Measurements from ENCODE around the gene ADGRL4. TPM values are rescaled to one million over a fixed set of nuclear protein-coding genes. Genes with fewer than 3 reads are reported as not detected.
"Not testable (repeated sequence)": the region's sequence is repeated elsewhere in the genome, so short reads cannot be mapped to it uniquely, and the experiment has no call there.

Gene ADGRL4
- total RNA-seq, 4 donors from 2014 or later = 13.4 to 31.9 (median 14.0) TPM

DNA sequence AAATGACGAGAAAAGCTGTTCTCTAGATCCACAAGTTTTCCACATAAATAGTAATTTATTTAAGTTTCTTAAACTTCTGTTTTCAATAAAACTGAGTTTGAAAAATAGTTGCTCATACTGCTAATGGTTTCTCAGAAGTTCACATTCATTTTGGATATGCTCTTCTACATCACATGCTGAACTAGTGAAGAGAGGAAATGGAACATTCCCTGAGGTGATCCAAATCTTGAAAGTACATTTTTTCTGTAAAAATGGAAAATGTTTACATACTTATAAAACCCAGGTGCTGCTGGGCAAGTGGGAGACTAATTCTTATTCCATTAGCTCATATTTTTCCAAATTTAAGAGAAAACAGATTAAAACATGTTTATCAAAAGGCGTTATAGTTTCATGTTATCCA, 111.7 kb downstream of the ADGRL4 start:
- Histone ChIP-seq H3K4me3 (no peak overlapping the region), H3K27ac (no peak overlapping the region), H3K4me1 (no peaks in the 10 kb centered on the region), H3K9me3 (no peaks in the 10 kb centered on the region), H3K27me3 (no peaks in the 10 kb centered on the region), H3K36me3 (no peaks in the 10 kb centered on the region)
- in situ Hi-C loops (cut with MboI; ENCODE audit: low sequenced_read_pairs in 4 of 4) (no loop called here), intact Hi-C loops (cut with DNase I; ENCODE audit: low total_unique reads) (no loop called here)
- TF ChIP-seq, protein P1, sequence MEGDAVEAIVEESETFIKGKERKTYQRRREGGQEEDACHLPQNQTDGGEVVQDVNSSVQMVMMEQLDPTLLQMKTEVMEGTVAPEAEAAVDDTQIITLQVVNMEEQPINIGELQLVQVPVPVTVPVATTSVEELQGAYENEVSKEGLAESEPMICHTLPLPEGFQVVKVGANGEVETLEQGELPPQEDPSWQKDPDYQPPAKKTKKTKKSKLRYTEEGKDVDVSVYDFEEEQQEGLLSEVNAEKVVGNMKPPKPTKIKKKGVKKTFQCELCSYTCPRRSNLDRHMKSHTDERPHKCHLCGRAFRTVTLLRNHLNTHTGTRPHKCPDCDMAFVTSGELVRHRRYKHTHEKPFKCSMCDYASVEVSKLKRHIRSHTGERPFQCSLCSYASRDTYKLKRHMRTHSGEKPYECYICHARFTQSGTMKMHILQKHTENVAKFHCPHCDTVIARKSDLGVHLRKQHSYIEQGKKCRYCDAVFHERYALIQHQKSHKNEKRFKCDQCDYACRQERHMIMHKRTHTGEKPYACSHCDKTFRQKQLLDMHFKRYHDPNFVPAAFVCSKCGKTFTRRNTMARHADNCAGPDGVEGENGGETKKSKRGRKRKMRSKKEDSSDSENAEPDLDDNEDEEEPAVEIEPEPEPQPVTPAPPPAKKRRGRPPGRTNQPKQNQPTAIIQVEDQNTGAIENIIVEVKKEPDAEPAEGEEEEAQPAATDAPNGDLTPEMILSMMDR (IDR thresholded peaks at IDR 0.05 in 4 of 5, conservative IDR thresholded peaks at IDR 0.05 in 1 of 5) = no peak
- no peak for TF ChIP-seq POLR2A (IDR thresholded peaks at IDR 0.05)
- ATAC-seq (no peak), DNase-seq (no peak)

DNA sequence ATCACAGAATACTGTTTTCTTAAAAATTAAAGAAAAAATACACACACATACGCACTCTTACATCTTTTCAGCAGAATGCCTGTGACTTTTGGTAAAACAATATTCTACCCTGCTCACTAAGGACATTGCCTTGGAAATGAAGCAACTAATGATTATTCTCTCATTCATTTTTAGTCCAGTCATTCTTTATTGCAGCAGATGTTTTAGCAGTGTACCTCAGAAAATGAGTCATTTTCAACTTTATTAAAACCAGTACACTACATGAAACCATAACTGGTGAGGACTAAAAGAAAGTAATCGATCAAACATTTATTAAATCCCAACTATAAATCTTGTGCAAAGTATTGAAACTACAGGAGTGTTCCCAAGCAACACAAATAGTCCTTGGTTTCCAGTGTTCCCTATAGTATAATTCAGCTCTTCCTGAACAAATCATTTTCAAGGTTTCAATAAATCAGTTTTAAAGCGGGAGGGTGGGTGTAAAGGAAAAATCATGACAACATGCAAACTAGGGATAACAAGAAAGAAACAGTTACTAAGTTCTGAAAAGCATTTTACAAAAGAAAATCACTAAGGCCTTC, 114.2 kb downstream of the ADGRL4 start:
- in situ Hi-C loops (cut with MboI; ENCODE audit: low sequenced_read_pairs in 4 of 4) (no loop called here), intact Hi-C loops (cut with DNase I; ENCODE audit: low total_unique reads) (no loop called here)
- Histone ChIP-seq H3K9me3 (no peaks in the 10 kb centered on the region), H3K27ac (no peak overlapping the region), H3K27me3 (no peaks in the 10 kb centered on the region), H3K4me1 (no peaks in the 10 kb centered on the region), H3K36me3 (no peaks in the 10 kb centered on the region), H3K4me3 (no peak overlapping the region)
- no peak for ATAC-seq
- TF ChIP-seq POLR2A (IDR thresholded peaks at IDR 0.05) = no peak
- TF ChIP-seq, protein P1 (IDR thresholded peaks at IDR 0.05 in 4 of 5, conservative IDR thresholded peaks at IDR 0.05 in 1 of 5) = no peak
- DNase-seq = no peak

DNA sequence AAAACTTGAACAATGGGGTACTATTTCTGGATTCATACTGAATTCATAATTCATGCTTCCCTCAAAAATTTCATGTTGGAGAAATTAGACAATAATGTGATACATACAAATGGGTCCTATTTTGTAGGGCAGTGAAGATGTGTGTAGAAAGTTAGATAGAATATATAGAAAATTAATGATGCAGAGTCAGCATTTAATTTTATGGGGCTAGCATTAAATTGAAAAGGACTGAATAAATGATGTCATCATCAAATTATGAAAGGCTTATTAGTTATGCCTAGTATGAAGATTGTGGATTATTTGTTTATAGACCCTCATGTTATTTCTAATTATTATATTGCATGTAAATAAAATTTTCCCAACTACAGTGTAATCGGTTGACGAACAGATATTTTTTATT, 119.1 kb downstream of the ADGRL4 start:
- no peaks in the 10 kb centered on the region for H3K36me3 ChIP-seq
- no peak overlapping the region for H3K4me3 ChIP-seq
- no peak for DNase-seq
- in situ Hi-C loops (cut with MboI; ENCODE audit: low sequenced_read_pairs in 4 of 4) (no loop called here), intact Hi-C loops (cut with DNase I; ENCODE audit: low total_unique reads) (no loop called here)
- TF ChIP-seq, protein P1 (IDR thresholded peaks at IDR 0.05 in 4 of 5, conservative IDR thresholded peaks at IDR 0.05 in 1 of 5) = no peak
- no peak for TF ChIP-seq POLR2A (IDR thresholded peaks at IDR 0.05)
- ATAC-seq = no peak
- H3K27me3 ChIP-seq = no peaks in the 10 kb centered on the region
- no peaks in the 10 kb centered on the region for H3K4me1 ChIP-seq
- no peaks in the 10 kb centered on the region for H3K9me3 ChIP-seq
- no peak overlapping the region for H3K27ac ChIP-seq

DNA sequence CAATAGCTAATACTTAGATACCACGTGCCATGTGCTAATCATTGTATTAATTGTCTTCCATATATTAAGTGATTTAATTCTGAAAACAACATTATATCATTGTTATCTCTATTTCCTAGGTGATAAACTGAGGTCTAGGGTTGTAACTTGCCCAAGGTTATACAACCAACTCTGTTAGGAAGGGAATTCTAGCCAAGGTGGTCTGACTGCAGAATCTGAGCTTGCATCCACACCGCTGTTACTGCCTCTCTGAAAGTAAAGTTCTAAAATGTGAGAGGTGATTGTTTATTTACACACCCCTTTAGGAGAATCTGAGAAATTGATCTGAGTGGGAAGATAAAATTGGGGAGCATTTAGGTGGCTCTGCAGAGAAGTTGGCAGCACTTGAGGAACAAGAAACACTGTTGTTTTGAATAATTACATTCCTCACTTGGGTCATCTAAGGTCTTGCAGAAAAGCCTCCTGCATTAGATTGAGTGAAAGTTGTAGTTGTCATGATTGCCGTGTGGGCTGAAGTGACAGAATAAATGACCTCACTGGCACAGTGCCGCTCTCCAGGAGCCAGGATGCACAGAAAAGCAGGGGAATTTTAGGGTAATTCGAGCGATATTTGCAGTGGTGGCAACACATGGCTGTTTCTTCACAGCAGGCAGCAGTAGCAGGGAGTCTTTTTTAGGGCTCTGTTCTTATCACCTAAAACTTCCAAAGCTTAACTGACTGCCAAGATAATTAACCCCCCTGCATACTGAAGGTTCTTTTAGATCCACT, 121.7 kb downstream of the ADGRL4 start:
- TF ChIP-seq POLR2A (IDR thresholded peaks at IDR 0.05) = no peak
- in situ Hi-C loops (cut with MboI; ENCODE audit: low sequenced_read_pairs in 4 of 4) = no loop called here

GRCh38 chr1:78880223-78880622, 126.3 kb downstream of the ADGRL4 start:
- in situ Hi-C loops (cut with MboI; ENCODE audit: low sequenced_read_pairs in 4 of 4) = no loop called here

More for the DNA sequence above, 121.7 kb downstream of the ADGRL4 start:
- Histone ChIP-seq H3K27me3 (no peaks in the 10 kb centered on the region), H3K9me3 (no peaks in the 10 kb centered on the region), H3K4me3 (no peak overlapping the region), H3K4me1 (no peaks in the 10 kb centered on the region), H3K36me3 (no peaks in the 10 kb centered on the region), H3K27ac (no peak overlapping the region)
- no peak for DNase-seq
- intact Hi-C loops (cut with DNase I; ENCODE audit: low total_unique reads) = no loop called here
- ATAC-seq = no peak

GRCh38 chr1:78875986-78876385, 130.5 kb downstream of the ADGRL4 start:
- H3K4me3 ChIP-seq; intact Hi-C loops (cut with DNase I; ENCODE audit: low total_unique reads); DNase-seq; H3K36me3 ChIP-seq; H3K9me3 ChIP-seq; ATAC-seq; H3K4me1 ChIP-seq; H3K27me3 ChIP-seq; H3K27ac ChIP-seq; in situ Hi-C loops (cut with MboI; ENCODE audit: low sequenced_read_pairs in 4 of 4): not testable (repeated sequence)

More at GRCh38 chr1:78880223-78880622, 126.3 kb downstream of the ADGRL4 start:
- no peak for DNase-seq
- no peak overlapping the region for H3K4me3 ChIP-seq
- no peaks in the 10 kb centered on the region for H3K9me3 ChIP-seq
- TF ChIP-seq, protein P1 (IDR thresholded peaks at IDR 0.05 in 4 of 5, conservative IDR thresholded peaks at IDR 0.05 in 1 of 5) = no peak
- no peak for TF ChIP-seq POLR2A (IDR thresholded peaks at IDR 0.05)
- no peak for ATAC-seq
- no peaks in the 10 kb centered on the region for H3K36me3 ChIP-seq
- intact Hi-C loops (cut with DNase I; ENCODE audit: low total_unique reads) = no loop called here
- no peaks in the 10 kb centered on the region for H3K4me1 ChIP-seq
- H3K27ac ChIP-seq = no peak overlapping the region
- H3K27me3 ChIP-seq = no peaks in the 10 kb centered on the region

- H3K27me3 ChIP-seq; H3K4me3 ChIP-seq; intact Hi-C loops (cut with DNase I; ENCODE audit: low total_unique reads); H3K27ac ChIP-seq; H3K4me1 ChIP-seq; DNase-seq; H3K9me3 ChIP-seq; in situ Hi-C loops (cut with MboI; ENCODE audit: low sequenced_read_pairs in 4 of 4); ATAC-seq; H3K36me3 ChIP-seq: not testable (repeated sequence)
Observed at GRCh38 chr1:78872801-78873200, 133.7 kb downstream of the ADGRL4 start.
